ENCODE data around the gene LUZP2. TPM values are rescaled to one million over a fixed set of nuclear protein-coding genes. Genes with fewer than 3 reads are reported as not detected.

The LUZP2 gene
- total RNA-seq, 2 donors from 2014 or later, result 0.28 to 4.1 TPM

DNA sequence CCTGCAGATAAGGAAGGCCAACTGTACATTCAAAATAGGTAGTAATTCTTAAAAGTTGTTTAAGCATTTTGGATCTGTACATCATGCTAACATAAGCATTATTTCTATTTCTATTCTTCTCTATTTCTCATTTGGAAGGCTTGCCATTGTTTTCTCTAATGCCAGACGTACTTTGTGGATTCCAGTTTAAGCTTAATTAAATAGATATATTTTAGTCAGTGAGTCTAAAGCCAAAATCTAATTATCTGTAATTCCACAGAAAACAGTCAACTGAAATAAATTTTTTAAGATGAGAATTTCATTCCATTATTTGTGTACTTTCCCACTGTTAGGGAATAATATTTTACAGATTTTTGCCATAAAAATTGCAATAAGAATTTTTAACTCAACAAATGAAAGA, 123.0 kb downstream of the LUZP2 start:
- intact Hi-C loops (cut with DNase I), result no loop called here
- H3K27ac ChIP-seq, result no peak overlapping the region
- no peaks in the 10 kb centered on the region for H3K36me3 ChIP-seq
- no peaks in the 10 kb centered on the region for H3K4me1 ChIP-seq (replicated peaks)
- no peak overlapping the region for H3K4me3 ChIP-seq
- TF ChIP-seq, protein P1, sequence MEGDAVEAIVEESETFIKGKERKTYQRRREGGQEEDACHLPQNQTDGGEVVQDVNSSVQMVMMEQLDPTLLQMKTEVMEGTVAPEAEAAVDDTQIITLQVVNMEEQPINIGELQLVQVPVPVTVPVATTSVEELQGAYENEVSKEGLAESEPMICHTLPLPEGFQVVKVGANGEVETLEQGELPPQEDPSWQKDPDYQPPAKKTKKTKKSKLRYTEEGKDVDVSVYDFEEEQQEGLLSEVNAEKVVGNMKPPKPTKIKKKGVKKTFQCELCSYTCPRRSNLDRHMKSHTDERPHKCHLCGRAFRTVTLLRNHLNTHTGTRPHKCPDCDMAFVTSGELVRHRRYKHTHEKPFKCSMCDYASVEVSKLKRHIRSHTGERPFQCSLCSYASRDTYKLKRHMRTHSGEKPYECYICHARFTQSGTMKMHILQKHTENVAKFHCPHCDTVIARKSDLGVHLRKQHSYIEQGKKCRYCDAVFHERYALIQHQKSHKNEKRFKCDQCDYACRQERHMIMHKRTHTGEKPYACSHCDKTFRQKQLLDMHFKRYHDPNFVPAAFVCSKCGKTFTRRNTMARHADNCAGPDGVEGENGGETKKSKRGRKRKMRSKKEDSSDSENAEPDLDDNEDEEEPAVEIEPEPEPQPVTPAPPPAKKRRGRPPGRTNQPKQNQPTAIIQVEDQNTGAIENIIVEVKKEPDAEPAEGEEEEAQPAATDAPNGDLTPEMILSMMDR (IDR thresholded peaks at IDR 0.05), result no peak
- no peak for TF ChIP-seq POLR2A (IDR thresholded peaks at IDR 0.05)
- TF ChIP-seq POLR2AphosphoS5 (IDR thresholded peaks at IDR 0.05), result no peak
- 73% methylated on average over 1 of the region's 1 CpG for WGBS
- H3K27me3 ChIP-seq (replicated peaks; ENCODE audit: insufficient read depth), result no peaks in the 10 kb centered on the region
- no peaks in the 10 kb centered on the region for H3K9me3 ChIP-seq
- no peak for DNase-seq (ENCODE audit: low spot score)

DNA sequence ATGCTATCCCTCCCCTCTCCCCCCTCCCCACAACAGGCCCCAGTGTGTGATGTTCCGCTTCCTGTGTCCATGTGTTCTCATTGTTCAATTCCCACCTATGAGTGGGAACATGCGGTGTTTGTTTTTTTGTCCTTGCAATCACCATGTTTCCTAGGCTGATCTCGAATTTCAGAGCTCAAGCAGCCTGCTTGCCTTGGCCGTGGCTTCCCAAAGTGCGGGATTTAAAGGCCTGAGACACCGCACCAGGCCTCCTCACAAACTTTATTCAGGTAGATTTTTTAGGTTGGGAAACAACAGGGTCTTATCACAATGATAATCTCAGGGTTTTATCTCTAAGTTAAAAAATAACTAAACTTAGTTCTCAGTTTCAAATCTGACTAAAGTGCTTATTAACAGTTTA, 125.4 kb downstream of the LUZP2 start:
- Histone ChIP-seq H3K27ac (no peak overlapping the region), H3K9me3 (no peaks in the 10 kb centered on the region), H3K4me3 (no peak overlapping the region), H3K36me3 (no peaks in the 10 kb centered on the region), H3K27me3 (replicated peaks; ENCODE audit: insufficient read depth) (no peaks in the 10 kb centered on the region), H3K4me1 (replicated peaks) (no peaks in the 10 kb centered on the region)
- 78% methylated on average over 6 of the region's 6 CpGs for WGBS
- no peak for DNase-seq (ENCODE audit: low spot score)
- TF ChIP-seq POLR2A (IDR thresholded peaks at IDR 0.05), result no peak
- TF ChIP-seq POLR2AphosphoS5 (IDR thresholded peaks at IDR 0.05), result no peak
- TF ChIP-seq, protein P1 (IDR thresholded peaks at IDR 0.05), result no peak
- intact Hi-C loops (cut with DNase I), result no loop called here

DNA sequence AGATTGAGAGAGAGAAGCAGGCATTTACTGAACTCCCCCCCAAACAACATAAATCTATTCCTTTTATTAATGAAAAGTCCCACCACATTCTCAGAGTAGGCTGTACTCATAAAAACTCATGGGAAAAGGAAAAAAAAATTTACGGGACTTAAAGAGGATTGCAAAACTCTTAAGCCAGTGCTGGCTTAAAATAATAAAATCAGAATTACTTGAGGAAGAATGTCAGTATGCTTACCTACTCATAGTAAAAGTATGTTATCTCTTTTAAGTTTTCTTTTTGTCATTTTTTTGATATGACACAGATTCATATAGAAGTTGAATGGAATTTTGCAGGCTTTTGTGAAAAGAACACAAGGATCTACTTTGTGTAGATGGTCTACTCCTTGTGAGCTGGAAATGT, 126.3 kb downstream of the LUZP2 start:
- no peaks in the 10 kb centered on the region for H3K36me3 ChIP-seq
- no peaks in the 10 kb centered on the region for H3K4me1 ChIP-seq (replicated peaks)
- no peak overlapping the region for H3K4me3 ChIP-seq
- no peak for DNase-seq (ENCODE audit: low spot score)
- no peaks in the 10 kb centered on the region for H3K27me3 ChIP-seq (replicated peaks; ENCODE audit: insufficient read depth)
- intact Hi-C loops (cut with DNase I), result no loop called here
- H3K27ac ChIP-seq, result no peak overlapping the region
- 25% methylated on average over 1 of the region's 1 CpG for WGBS
- H3K9me3 ChIP-seq, result no peaks in the 10 kb centered on the region
- no peak for TF ChIP-seq POLR2AphosphoS5 (IDR thresholded peaks at IDR 0.05)
- TF ChIP-seq, protein P1 (IDR thresholded peaks at IDR 0.05), result no peak
- TF ChIP-seq POLR2A (IDR thresholded peaks at IDR 0.05), result no peak

DNA sequence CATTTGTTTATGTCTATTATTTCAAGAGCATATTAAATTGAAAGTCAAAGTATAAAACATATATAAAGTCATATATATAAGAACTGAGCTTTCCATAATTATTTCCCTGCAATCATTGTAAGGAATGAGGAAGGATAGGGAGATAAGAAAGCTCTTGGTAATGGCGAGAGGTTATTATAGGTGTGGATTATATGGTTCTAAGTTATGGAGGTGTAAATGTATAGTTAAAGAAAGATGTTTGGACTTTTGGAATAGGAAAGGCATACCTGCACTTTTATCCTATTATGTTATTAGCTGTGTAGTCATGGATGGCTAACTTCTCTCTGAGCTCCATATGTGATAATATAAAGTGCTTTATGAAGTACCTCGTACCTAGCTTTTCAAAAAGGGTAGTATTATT, 127.6 kb downstream of the LUZP2 start:
- Histone ChIP-seq H3K4me3 (no peak overlapping the region), H3K27ac (no peak overlapping the region), H3K36me3 (no peaks in the 10 kb centered on the region), H3K27me3 (replicated peaks; ENCODE audit: insufficient read depth) (no peaks in the 10 kb centered on the region), H3K4me1 (replicated peaks) (no peaks in the 10 kb centered on the region), H3K9me3 (no peaks in the 10 kb centered on the region)
- TF ChIP-seq POLR2AphosphoS5 (IDR thresholded peaks at IDR 0.05), result no peak
- TF ChIP-seq, protein P1 (IDR thresholded peaks at IDR 0.05), result no peak
- no peak for TF ChIP-seq POLR2A (IDR thresholded peaks at IDR 0.05)
- WGBS, result 88% methylated on average over 2 of the region's 2 CpGs
- intact Hi-C loops (cut with DNase I), result no loop called here
- no peak for DNase-seq (ENCODE audit: low spot score)

DNA sequence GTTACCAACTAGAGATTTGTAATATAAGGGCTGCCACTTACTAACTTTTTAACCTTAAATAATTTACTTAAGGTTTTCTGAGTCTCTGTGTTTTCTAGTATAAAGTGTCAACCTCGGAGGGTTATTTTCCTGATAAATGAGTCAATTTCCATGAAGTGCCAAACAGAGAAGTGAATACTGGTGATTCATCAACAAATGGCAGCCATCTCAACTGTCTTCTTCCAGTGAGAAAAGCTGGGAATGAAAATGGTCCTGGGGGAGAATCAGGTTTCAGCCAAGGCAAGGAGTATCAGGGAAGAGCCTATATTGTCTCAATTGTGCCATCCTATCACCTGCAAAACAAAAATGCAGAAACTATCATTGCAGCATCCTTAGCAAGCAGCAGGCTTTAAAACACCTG, 129.1 kb downstream of the LUZP2 start:
- no peaks in the 10 kb centered on the region for H3K27me3 ChIP-seq (replicated peaks; ENCODE audit: insufficient read depth)
- no peak overlapping the region for H3K4me3 ChIP-seq
- TF ChIP-seq, protein P1 (IDR thresholded peaks at IDR 0.05), result no peak
- DNase-seq (ENCODE audit: low spot score), result no peak
- intact Hi-C loops (cut with DNase I), result no loop called here
- WGBS, result 59% methylated on average over 1 of the region's 1 CpG
- no peaks in the 10 kb centered on the region for H3K9me3 ChIP-seq
- no peak overlapping the region for H3K27ac ChIP-seq
- no peaks in the 10 kb centered on the region for H3K4me1 ChIP-seq (replicated peaks)
- H3K36me3 ChIP-seq, result no peaks in the 10 kb centered on the region
